Measurements from ENCODE around the gene DNAJC25.

Gene DNAJC25

DNA sequence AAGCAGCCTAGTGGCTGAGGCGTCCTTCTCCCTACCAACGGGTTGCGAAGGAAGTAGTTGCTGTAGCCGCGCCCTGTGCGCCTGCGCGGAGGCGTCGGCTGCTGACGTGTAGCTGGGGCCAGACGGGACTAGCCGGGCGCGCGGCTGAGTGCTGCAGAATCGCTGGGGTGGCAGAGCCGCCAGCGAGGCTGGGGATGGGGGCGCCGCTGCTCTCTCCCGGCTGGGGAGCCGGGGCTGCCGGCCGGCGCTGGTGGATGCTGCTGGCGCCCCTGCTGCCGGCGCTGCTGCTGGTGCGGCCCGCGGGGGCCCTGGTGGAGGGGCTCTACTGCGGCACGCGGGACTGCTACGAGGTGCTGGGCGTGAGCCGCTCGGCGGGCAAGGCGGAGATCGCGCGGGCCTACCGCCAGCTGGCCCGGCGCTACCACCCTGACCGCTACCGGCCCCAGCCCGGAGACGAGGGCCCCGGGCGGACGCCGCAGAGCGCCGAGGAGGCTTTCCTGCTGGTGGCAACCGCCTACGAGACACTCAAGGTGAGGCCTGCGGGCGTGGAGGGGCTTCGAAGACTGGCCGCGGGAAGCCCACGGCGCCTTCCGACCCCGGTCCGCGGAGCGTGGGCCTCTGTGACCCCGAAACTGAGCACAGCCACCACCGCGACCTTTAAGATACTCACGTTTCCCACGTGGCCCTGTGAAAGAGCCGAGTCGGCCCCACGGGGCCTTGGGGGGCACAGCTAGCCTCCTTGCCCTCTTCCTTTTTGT, at the start of gene DNAJC25:
DNAJC25 (plus strand) TSS at position 121 of the 758 bp plus-strand sequence; CDS start at position 195, 74 bp downstream.
- H3K4me3 ChIP-seq (ENCODE audit: low read depth, low read length) = peak within 1 kb of the TSS; percentile 89
- TF ChIP-seq, protein P1, sequence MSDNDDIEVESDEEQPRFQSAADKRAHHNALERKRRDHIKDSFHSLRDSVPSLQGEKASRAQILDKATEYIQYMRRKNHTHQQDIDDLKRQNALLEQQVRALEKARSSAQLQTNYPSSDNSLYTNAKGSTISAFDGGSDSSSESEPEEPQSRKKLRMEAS (IDR thresholded peaks at IDR 0.05; ENCODE audit: low read depth, low read length) = peak; percentile 66
- TF ChIP-seq, protein P2, sequence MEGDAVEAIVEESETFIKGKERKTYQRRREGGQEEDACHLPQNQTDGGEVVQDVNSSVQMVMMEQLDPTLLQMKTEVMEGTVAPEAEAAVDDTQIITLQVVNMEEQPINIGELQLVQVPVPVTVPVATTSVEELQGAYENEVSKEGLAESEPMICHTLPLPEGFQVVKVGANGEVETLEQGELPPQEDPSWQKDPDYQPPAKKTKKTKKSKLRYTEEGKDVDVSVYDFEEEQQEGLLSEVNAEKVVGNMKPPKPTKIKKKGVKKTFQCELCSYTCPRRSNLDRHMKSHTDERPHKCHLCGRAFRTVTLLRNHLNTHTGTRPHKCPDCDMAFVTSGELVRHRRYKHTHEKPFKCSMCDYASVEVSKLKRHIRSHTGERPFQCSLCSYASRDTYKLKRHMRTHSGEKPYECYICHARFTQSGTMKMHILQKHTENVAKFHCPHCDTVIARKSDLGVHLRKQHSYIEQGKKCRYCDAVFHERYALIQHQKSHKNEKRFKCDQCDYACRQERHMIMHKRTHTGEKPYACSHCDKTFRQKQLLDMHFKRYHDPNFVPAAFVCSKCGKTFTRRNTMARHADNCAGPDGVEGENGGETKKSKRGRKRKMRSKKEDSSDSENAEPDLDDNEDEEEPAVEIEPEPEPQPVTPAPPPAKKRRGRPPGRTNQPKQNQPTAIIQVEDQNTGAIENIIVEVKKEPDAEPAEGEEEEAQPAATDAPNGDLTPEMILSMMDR (IDR thresholded peaks at IDR 0.05; ENCODE audit: low read depth, low read length) = no peak
- peak; percentile 75 for TF ChIP-seq MYC (IDR thresholded peaks at IDR 0.05; ENCODE audit: low read depth, low read length)
- peak; percentile 97 for TF ChIP-seq POLR2A (IDR thresholded peaks at IDR 0.05; ENCODE audit: extremely low read depth, insufficient read length)
- peak; percentile 98 for DNase-seq (ENCODE audit: low read depth)

DNA sequence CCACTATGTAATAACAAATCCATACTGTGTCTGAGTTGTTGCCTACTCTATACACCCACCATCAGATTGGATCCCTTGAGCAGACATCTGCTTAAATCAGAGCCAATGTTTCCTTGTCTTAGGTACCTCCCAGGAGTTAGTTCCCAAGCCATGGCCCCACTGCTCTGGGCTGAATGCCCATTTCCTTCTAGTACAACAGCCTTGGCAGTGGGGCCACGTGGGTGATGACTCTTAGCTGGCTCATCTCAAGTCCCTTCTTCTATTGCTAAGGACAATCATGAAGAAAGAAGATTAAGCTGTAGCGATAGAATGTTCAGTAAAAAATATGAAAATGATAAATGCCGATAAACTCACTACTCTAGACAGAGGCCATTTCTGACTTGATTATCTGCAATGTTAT, 48.2 kb upstream of the DNAJC25 start:
- no peak for DNase-seq (ENCODE audit: low read depth)
- TF ChIP-seq, protein P2 (IDR thresholded peaks at IDR 0.05; ENCODE audit: low read depth, low read length) = no peak
- no peak for TF ChIP-seq MYC (IDR thresholded peaks at IDR 0.05; ENCODE audit: low read depth, low read length)

DNA sequence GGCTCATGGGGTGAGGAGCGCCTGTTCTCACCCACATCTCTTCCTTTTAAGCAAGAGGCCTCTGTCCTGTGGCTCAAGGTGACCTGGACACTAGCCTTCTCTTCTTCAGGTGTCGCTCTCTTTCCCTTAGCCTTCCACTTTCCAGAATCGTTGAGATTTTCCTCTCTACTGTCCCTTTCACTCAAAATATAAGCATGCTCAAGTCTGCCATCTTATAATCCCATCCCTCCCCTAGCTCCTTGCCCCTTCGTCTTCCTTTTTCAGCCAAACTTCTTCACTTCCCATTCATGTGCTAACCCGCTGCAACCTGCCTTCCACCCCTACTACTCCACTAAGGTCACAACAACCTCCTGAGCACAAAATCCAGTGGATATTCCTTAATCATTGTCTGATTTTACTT, 44.8 kb upstream of the DNAJC25 start:
- no peak overlapping the region for H3K4me3 ChIP-seq (ENCODE audit: low read depth, low read length)
- no peak for TF ChIP-seq MYC (IDR thresholded peaks at IDR 0.05; ENCODE audit: low read depth, low read length)
- TF ChIP-seq, protein P2 (IDR thresholded peaks at IDR 0.05; ENCODE audit: low read depth, low read length) = no peak
- TF ChIP-seq, protein P1 (IDR thresholded peaks at IDR 0.05; ENCODE audit: low read depth, low read length) = no peak
- TF ChIP-seq POLR2A (IDR thresholded peaks at IDR 0.05; ENCODE audit: extremely low read depth, insufficient read length) = no peak
- DNase-seq (ENCODE audit: low read depth) = no peak

More for the DNA sequence above, 48.2 kb upstream of the DNAJC25 start:
- no peak overlapping the region for H3K4me3 ChIP-seq (ENCODE audit: low read depth, low read length)

DNA sequence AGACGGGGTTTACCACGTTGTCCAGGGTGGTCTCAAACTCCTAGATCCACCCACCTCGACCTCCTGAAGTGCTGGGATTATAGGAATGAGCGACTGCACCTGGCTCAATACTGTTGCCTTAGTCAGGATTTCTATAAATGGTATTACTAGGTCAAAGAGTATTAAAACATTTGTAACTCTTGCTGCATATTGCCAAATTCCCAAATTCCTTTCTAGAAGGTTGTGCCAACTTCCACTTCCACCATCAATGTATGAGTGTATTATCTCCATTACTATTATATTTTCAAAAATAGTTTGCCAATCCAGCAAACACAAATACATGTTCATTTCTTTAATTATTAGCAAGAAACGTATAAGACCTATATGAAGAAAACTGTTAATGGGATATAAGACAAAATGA, 42.3 kb upstream of the DNAJC25 start:
- no peak overlapping the region for H3K4me3 ChIP-seq (ENCODE audit: low read depth, low read length)
- no peak for DNase-seq (ENCODE audit: low read depth)
- TF ChIP-seq POLR2A (IDR thresholded peaks at IDR 0.05; ENCODE audit: extremely low read depth, insufficient read length) (no peak), MYC (IDR thresholded peaks at IDR 0.05; ENCODE audit: low read depth, low read length) (no peak)
- TF ChIP-seq, protein P1 (IDR thresholded peaks at IDR 0.05; ENCODE audit: low read depth, low read length) = no peak
- TF ChIP-seq, protein P2 (IDR thresholded peaks at IDR 0.05; ENCODE audit: low read depth, low read length) = no peak

DNA sequence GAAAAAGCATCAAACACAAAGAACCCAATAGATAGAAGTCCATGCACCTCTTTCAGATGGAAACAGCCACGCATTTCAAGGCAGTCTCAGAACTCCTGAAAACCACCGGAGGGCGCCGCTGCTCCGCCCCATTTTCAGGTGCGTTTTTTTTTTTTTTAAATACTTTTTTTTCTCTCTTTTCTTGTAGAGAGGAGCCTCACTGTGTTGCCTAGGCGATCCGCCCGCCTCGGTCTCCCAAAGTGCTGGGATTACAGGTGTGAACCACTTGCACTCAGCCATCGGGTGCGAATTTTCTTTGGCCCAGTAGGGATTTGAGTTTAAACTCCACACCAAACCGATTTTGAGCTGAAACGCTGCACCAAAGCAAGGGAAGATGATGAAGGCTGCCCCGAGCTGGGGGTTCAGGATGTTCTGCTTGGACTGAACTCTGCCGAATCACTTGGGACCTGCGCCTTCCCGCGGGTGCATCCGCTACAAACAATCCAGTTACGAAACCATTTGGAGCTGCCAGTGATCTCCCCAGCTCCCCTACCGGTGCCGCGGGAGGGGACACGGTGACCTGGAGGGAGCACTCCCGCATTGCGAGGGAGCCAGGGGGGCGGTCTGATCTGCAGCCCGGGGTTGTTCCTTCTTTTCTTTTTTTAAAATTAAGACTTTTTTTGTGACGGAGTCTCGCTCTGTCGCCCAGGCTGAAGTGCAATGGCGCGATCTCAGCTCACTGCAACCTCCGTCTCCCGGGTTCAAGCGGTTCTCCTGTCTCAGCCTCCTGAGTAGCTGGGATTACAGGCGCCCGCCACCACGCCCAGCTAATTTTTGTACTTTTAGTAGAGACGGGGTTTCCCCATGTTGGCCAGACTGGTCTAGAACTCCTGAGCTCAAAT, 33.0 kb upstream of the DNAJC25 start:
- H3K4me3 ChIP-seq (ENCODE audit: low read depth, low read length) = peak overlapping the region; percentile 64
- DNase-seq (ENCODE audit: low read depth) = peak; percentile 69
- TF ChIP-seq, protein P2 (IDR thresholded peaks at IDR 0.05; ENCODE audit: low read depth, low read length) = peak; percentile 59
- TF ChIP-seq MYC (IDR thresholded peaks at IDR 0.05; ENCODE audit: low read depth, low read length) = no peak
